H1 (cell line): ENCODE measurements around the gene CLN5. TPM values are rescaled to one million over a fixed set of nuclear protein-coding genes. Genes with fewer than 3 reads are reported as not detected.

Experiments used
- CTCF ChIA-PET: fragments of 300-600 bp; sonication (Branson Sonifier 250); formaldehyde crosslinking; loops from one replicate; lab custom pipeline; 2021; ENCODE audit not compliant: partially characterized antibody; lab: Charles Lee
- POLR2A ChIA-PET: fragments of 300-600 bp; sonication (Branson Sonifier 250); formaldehyde crosslinking; loops from one replicate; lab custom pipeline; 2021; ENCODE audit warnings: inconsistent platforms; ENCODE audit not compliant: partially characterized antibody; lab: Charles Lee
- DNase-seq, 2 experiments: peaks; one replicate each; pipeline versions ENCODE4 v3.0.0 to v3.0.0-alpha.2; 2010 to 2022; ENCODE audit warnings: low spot score in 2 of 2, low read depth in 1 of 2, mixed read lengths in 1 of 2
- FAIRE-seq: peaks from 2 replicates; lab custom pipeline; 2011; peaks lifted over from hg19 to GRCh38; lab: Jason Lieb, UNC
- H2AFZ ChIP-seq: 2 replicates; pipeline ENCODE4 v1.8.1; 2012; ENCODE audit warnings: low read length, inconsistent platforms
- H2AK5ac ChIP-seq: 2 replicates; pipeline ENCODE4 v1.6.1; 2013; ENCODE audit warnings: low read depth, low read length
- H2BK120ac ChIP-seq: replicated peaks from 2 replicates; pipeline ENCODE3; 2013; ENCODE audit warnings: low read depth, low read length, inconsistent platforms
- H2BK12ac ChIP-seq: 2 replicates; pipeline ENCODE4 v1.6.1; 2013; ENCODE audit warnings: low read depth, low read length
- H2BK15ac ChIP-seq: 2 replicates; pipeline ENCODE4 v1.6.1; 2013; ENCODE audit warnings: low read length
- H2BK20ac ChIP-seq: 2 replicates; pipeline ENCODE4 v1.6.1; 2013; ENCODE audit warnings: low read length
- H2BK5ac ChIP-seq: 2 replicates; pipeline ENCODE4 v1.6.1; 2013; ENCODE audit warnings: low read depth, low read length
- H3K14ac ChIP-seq: 2 replicates; pipeline ENCODE4 v1.6.1; 2013; ENCODE audit warnings: inconsistent platforms; ENCODE audit not compliant: insufficient read length
- H3K18ac ChIP-seq: 2 replicates; pipeline ENCODE4 v1.6.1; 2013; ENCODE audit warnings: low read length; ENCODE audit errors: extremely low read depth
- H3K23ac ChIP-seq: 2 replicates; pipeline ENCODE4 v1.6.1; 2013; ENCODE audit warnings: inconsistent platforms; ENCODE audit not compliant: insufficient read length
- H3K23me2 ChIP-seq: 2 replicates; pipeline ENCODE4 v1.6.1; 2013; ENCODE audit warnings: low read depth, low read length
- H3K27ac ChIP-seq: 2 replicates; pipeline ENCODE4 v1.6.1; 2011; ENCODE audit warnings: low read depth, low read length, inconsistent platforms
- H3K27me3 ChIP-seq, 4 experiments: replicated peaks in 1 of 4; 1 replicate in 1 of 4; 2 replicates in 3 of 4; pipeline versions ENCODE4 v1.6.1 to v1.8.1; 2011 to 2013; ENCODE audit warnings: low read length in 3 of 4, mild to moderate bottlenecking in 3 of 4, inconsistent platforms in 2 of 4, mixed read lengths in 2 of 4, moderate library complexity in 1 of 4; ENCODE audit not compliant: control insufficient read depth in 3 of 4, insufficient read depth in 3 of 4; ENCODE audit errors: extremely low read depth in 1 of 4
- H3K36me3 ChIP-seq, 4 experiments: 2 replicates each; pipeline versions ENCODE4 v1.6.1 to v1.8.1; 2011 to 2013; ENCODE audit warnings: mild to moderate bottlenecking in 4 of 4, low read length in 3 of 4, moderate library complexity in 2 of 4, control low read depth in 1 of 4, inconsistent platforms in 1 of 4; ENCODE audit not compliant: insufficient read depth in 4 of 4, control insufficient read depth in 2 of 4
- H3K4ac ChIP-seq: replicated peaks from 2 replicates; pipeline ENCODE3; 2013; ENCODE audit warnings: low read length, low read depth, mixed read lengths, inconsistent platforms; ENCODE audit not compliant: insufficient read length
- H3K4me1 ChIP-seq, 4 experiments: replicated peaks in 1 of 4; 1 replicate in 1 of 4; 2 replicates in 3 of 4; pipeline versions ENCODE4 v1.6.1 to v1.8.1; 2011 to 2013; ENCODE audit warnings: low read length in 3 of 4, inconsistent platforms in 2 of 4, mixed read lengths in 1 of 4; ENCODE audit not compliant: insufficient read depth in 4 of 4, control insufficient read depth in 3 of 4
- H3K4me2 ChIP-seq, 2 experiments: 2 replicates each; pipeline versions ENCODE4 v1.6.1 to v1.8.1; 2011 to 2013; ENCODE audit warnings: low read depth in 2 of 2, low read length in 2 of 2, control low read depth in 1 of 2, inconsistent platforms in 1 of 2, mild to moderate bottlenecking in 1 of 2; ENCODE audit not compliant: insufficient read depth in 1 of 2
- H3K4me3 ChIP-seq, 4 experiments: fragments of 200-600, 300-600 bp in 1 of 4; sonication (generic), shearing (Covaris generic), sonication (Bioruptor Twin) in 1 of 4; 2 replicates each; pipeline versions ENCODE4 v1.5.1 to v1.8.1; 2011 to 2016; ENCODE audit warnings: low read length in 4 of 4, low read depth in 3 of 4, control low read depth in 2 of 4, inconsistent platforms in 2 of 4, mild to moderate bottlenecking in 2 of 4, mixed read lengths in 1 of 4, moderate library complexity in 1 of 4; ENCODE audit not compliant: insufficient read depth in 2 of 4; ENCODE audit errors: extremely low read depth in 1 of 4
- H3K56ac ChIP-seq: replicated peaks from 2 replicates; pipeline ENCODE3; 2013; ENCODE audit warnings: low read depth, mild to moderate bottlenecking, mixed read lengths, low read length, inconsistent platforms; ENCODE audit not compliant: insufficient read length
- H3K79me1 ChIP-seq: 2 replicates; pipeline ENCODE4 v1.6.1; 2013; ENCODE audit warnings: low read depth, low read length, control low read depth
- H3K79me2 ChIP-seq, 2 experiments: 2 replicates each; pipeline versions ENCODE4 v1.6.1 to v1.8.1; 2012 to 2013; ENCODE audit warnings: low read length in 2 of 2, mild to moderate bottlenecking in 2 of 2, inconsistent platforms in 1 of 2; ENCODE audit not compliant: insufficient read depth in 2 of 2, control insufficient read depth in 1 of 2
- H3K9ac ChIP-seq, 4 experiments: replicated peaks in 1 of 4; 1 replicate in 1 of 4; 2 replicates in 3 of 4; pipeline versions ENCODE4 v1.6.1 to v1.8.1; 2011 to 2013; ENCODE audit warnings: low read depth in 3 of 4, low read length in 3 of 4, control low read depth in 2 of 4, mild to moderate bottlenecking in 2 of 4, moderate library complexity in 2 of 4, inconsistent platforms in 1 of 4; ENCODE audit errors: extremely low read depth in 1 of 4
- H3K9me3 ChIP-seq, 2 experiments: 2 replicates each; pipeline versions ENCODE4 v1.6.1 to v1.8.1; 2012 to 2013; ENCODE audit warnings: mild to moderate bottlenecking in 2 of 2, moderate library complexity in 2 of 2, control low read depth in 1 of 2, inconsistent platforms in 1 of 2, low read depth in 1 of 2, low read length in 1 of 2, mixed read lengths in 1 of 2; ENCODE audit not compliant: insufficient read depth in 2 of 2
- H4K20me1 ChIP-seq, 2 experiments: replicated peaks in 1 of 2; 2 replicates each; pipeline versions ENCODE3 to v1.8.1; 2011 to 2013; ENCODE audit warnings: inconsistent platforms in 2 of 2, low read length in 2 of 2, mild to moderate bottlenecking in 1 of 2; ENCODE audit not compliant: insufficient read depth in 2 of 2, control insufficient read depth in 1 of 2
- H4K5ac ChIP-seq: 2 replicates; pipeline ENCODE4 v1.6.1; 2013; ENCODE audit warnings: low read length, low read depth, mixed read lengths, inconsistent platforms; ENCODE audit not compliant: insufficient read length
- H4K8ac ChIP-seq: 2 replicates; pipeline ENCODE4 v1.8.0; 2013; ENCODE audit warnings: mild to moderate bottlenecking, moderate library complexity, low read length, inconsistent platforms; ENCODE audit not compliant: insufficient read depth; ENCODE audit errors: extremely low read depth
- H4K91ac ChIP-seq: replicated peaks from 2 replicates; pipeline ENCODE3; 2013; ENCODE audit warnings: low read length, mixed read lengths, inconsistent platforms; ENCODE audit not compliant: insufficient read length
- ATF2 ChIP-seq: IDR thresholded peaks from 2 replicates; pipeline ENCODE4 v1.6.1; 2012; ENCODE audit warnings: low read length, inconsistent platforms
- BACH1 ChIP-seq: IDR thresholded peaks from 2 replicates; pipeline ENCODE4 v1.6.1; 2012; ENCODE audit warnings: low read length, improper control_type of control experiment
- CBX5 ChIP-seq: fragments of 300-800, 300-1000 bp; sonication (generic); IDR thresholded peaks from 2 replicates; pipeline ENCODE4 v1.7.1; 2016; ENCODE audit warnings: antibody characterized with exemption, low read length, low read depth
- CBX8 ChIP-seq: fragments of 300-800, 300-1000 bp; sonication (generic); IDR thresholded peaks from 2 replicates; pipeline ENCODE4 v1.7.1; 2016; ENCODE audit warnings: low read depth, low read length, borderline replicate concordance
- CREB1 ChIP-seq: IDR thresholded peaks from 2 replicates; pipeline ENCODE4 v1.6.1; 2012; ENCODE audit warnings: inconsistent platforms
- CTCF ChIP-seq, 3 experiments: IDR thresholded peaks; 1 replicate in 2 of 3; 2 replicates in 1 of 3; pipeline versions ENCODE4 v1.5.1 to v1.6.1; 2011; ENCODE audit warnings: low read length in 3 of 3, mild to moderate bottlenecking in 3 of 3, inconsistent platforms in 2 of 3, low read depth in 1 of 3, moderate library complexity in 1 of 3; ENCODE audit not compliant: insufficient read depth in 1 of 3; ENCODE audit errors: control extremely low read depth in 1 of 3
- FOSL1 ChIP-seq: IDR thresholded peaks from 2 replicates; pipeline ENCODE4 v1.6.1; 2011; ENCODE audit warnings: mild to moderate bottlenecking, low read depth, low read length, moderate library complexity; ENCODE audit not compliant: insufficient read depth
- JUN ChIP-seq: IDR thresholded peaks from 2 replicates; pipeline ENCODE4 v1.6.1; 2011; ENCODE audit warnings: low read depth, mild to moderate bottlenecking, improper control_type of control experiment, low read length
- KDM5A ChIP-seq: fragments of 200-600 bp; IDR thresholded peaks from 2 replicates; pipeline ENCODE4 v1.7.1; 2012; ENCODE audit warnings: mild to moderate bottlenecking, low read length, inconsistent platforms, mixed read lengths
- SRF ChIP-seq: IDR thresholded peaks from 2 replicates; pipeline ENCODE4 v1.6.1; 2011; ENCODE audit warnings: mild to moderate bottlenecking, low read depth, low read length, moderate library complexity
- TBP ChIP-seq: IDR thresholded peaks from 2 replicates; pipeline ENCODE4 v1.6.1; 2011; ENCODE audit warnings: low read depth, low read length, improper control_type of control experiment
- WGBS, 2 experiments: shearing (Covaris generic) in 1 of 2; methylation state at CpG; one replicate each; pipeline versions ENCODE4 v1.1.6 to v1.1.7; 2013 to 2015; ENCODE audit warnings: low lambda C conversion rate in 2 of 2, mixed read lengths in 2 of 2, inconsistent platforms in 1 of 2, low coverage in 1 of 2, missing lambda C conversion rate in 1 of 2; ENCODE audit not compliant: insufficient replicate concordance in 2 of 2, insufficient coverage in 1 of 2, insufficient read length in 1 of 2; ENCODE audit errors: extremely low coverage in 1 of 2, missing lambda C conversion rate in 1 of 2; 5-methylcytosine and 5-hydroxymethylcytosine counted together
- polyA plus RNA-seq, 7 experiments: library from polyadenylated mRNA; depleted of rRNA in 3 of 7; stranded (reverse) in 5 of 7; unstranded in 2 of 7; fragments of >200 nt in 5 of 7; fragments of 200-250 nt in 2 of 7; gene quantifications; 1 replicate in 5 of 7; 2 replicates in 1 of 7; 4 replicates in 1 of 7; pipeline versions ENCODE4 v1.2.1 to v1.2.3, GENCODE V29; 2011 to 2013; ENCODE audit warnings: missing spikeins in 2 of 7, mixed read lengths in 2 of 7
- total RNA-seq: library from RNA; stranded (reverse); fragmentation: NEBNext Ultra II Directional; extraction: Animal tissue kit (Norgen Biotek cat#: 25700); gene quantifications from 2 replicates; pipeline ENCODE4 v1.2.1, GENCODE V29; 2021

CLN5 gene
- total and polyA plus RNA-seq, 2 of the 8 experiments (the other 6 are each of a cell fraction or from before 2014, with no cell fraction given) = 5.3 to 10.1 TPM

GRCh38 chr13:76967031-76967430, 24.9 kb upstream of the CLN5 start:
- Histone ChIP-seq H4K5ac (no peak overlapping the region), H3K23me2 (no peaks in the 10 kb centered on the region), H4K8ac (no peak overlapping the region), H4K20me1 (no peaks in the 10 kb centered on the region), H3K36me3 (no peaks in the 10 kb centered on the region), H3K18ac (no peak overlapping the region), H2AK5ac (no peak overlapping the region), H2BK12ac (no peak overlapping the region), H3K14ac (no peak overlapping the region), H3K4me2 (no peak overlapping the region), H3K9ac (no peak overlapping the region), H3K79me1 (no peaks in the 10 kb centered on the region), H3K9me3 (no peaks in the 10 kb centered on the region), H3K27ac (no peak overlapping the region), H2BK120ac (no peak overlapping the region), H3K56ac (no peak overlapping the region), H4K91ac (no peak overlapping the region), H3K27me3 (no peaks in the 10 kb centered on the region), H3K23ac (no peak overlapping the region), H2BK5ac (no peak overlapping the region), H3K79me2 (no peaks in the 10 kb centered on the region), H3K4me1 (no peaks in the 10 kb centered on the region; a peak in 1 of 7 replicates), H2AFZ (no peak overlapping the region), H3K4ac (no peak overlapping the region), H2BK15ac (no peak overlapping the region), H3K4me3 (no peak overlapping the region), H2BK20ac (no peak overlapping the region)
- ChIA-PET POLR2A (no interaction called here), CTCF (interaction anchor here (0.9 to 6.9 kb wide), 3 partner anchors 9 to 16 kb away, joined by 3 to 38 read pairs (median 8); no protein-coding TSS in a partner anchor)
- FAIRE-seq (no peak), DNase-seq (no peak)
- 91% methylated on average over 6 of the region's 6 CpGs; no CpG with 5 or more reads in 1 of the 2 experiments for WGBS, 2 experiments
- TF ChIP-seq KDM5A = no peak
- TF ChIP-seq TBP = no peak
- no peak for TF ChIP-seq ATF2
- no peak for TF ChIP-seq CBX8
- no peak for TF ChIP-seq JUN
- no peak for TF ChIP-seq BACH1
- TF ChIP-seq CTCF (IDR thresholded peaks at IDR 0.05; ENCODE audit: control extremely low read depth in 1 of 3, insufficient read depth in 1 of 3, low read depth in 1 of 3, low read length in 3 of 3) = no peak
- no peak for TF ChIP-seq FOSL1
- no peak for TF ChIP-seq CBX5
- no peak for TF ChIP-seq SRF
- no peak for TF ChIP-seq CREB1
